Measurements from ENCODE around the gene GALK1. TPM values are rescaled to one million over a fixed set of nuclear protein-coding genes. Genes with fewer than 3 reads are reported as not detected.

GALK1 gene
- total and polyA plus RNA-seq, 2 experiments from 2014 or later = 40.6 to 46.5 TPM

GRCh38 chr17:75806822-75807500, 42.0 kb upstream of the GALK1 start:
- Histone ChIP-seq H3K4me1 (ENCODE audit: insufficient read depth) (peaks cover 19% of the 10 kb centered on the region), H3K4me2 (ENCODE audit: unreplicated experiment) (no peak overlapping the region), H3K9me3 (ENCODE audit: low read depth) (no peaks in the 10 kb centered on the region), H3K9ac (no peak overlapping the region), H3K27ac (no peak overlapping the region), H4K20me1 (ENCODE audit: insufficient read depth) (no peaks in the 10 kb centered on the region), H3K9me2 (ENCODE audit: insufficient read depth) (no peaks in the 10 kb centered on the region), H3K27me3 (replicated peaks; ENCODE audit: insufficient read depth) (no peaks in the 10 kb centered on the region), H3K79me2 (ENCODE audit: insufficient read depth) (peaks cover 42% of the 10 kb centered on the region), H3K36me3 (ENCODE audit: low read depth) (peaks cover 10% of the 10 kb centered on the region; the same call in 1 of the 2 replicates), H3F3A (ENCODE audit: insufficient read depth) (peaks cover 24% of the 10 kb centered on the region), H3K4me3 (no peak overlapping the region), H2AFZ (no peak overlapping the region)
- 79 to 86% methylated on average over 4 of the region's 4 CpGs for WGBS, 2 experiments (ENCODE audit: low coverage in 1 of 2, low lambda C conversion rate in 2 of 2, missing lambda C conversion rate in 2 of 2)
- in situ Hi-C loops (cut with MboI) = no loop called here
- DNase-seq = no peak
- TF ChIP-seq EZH2phosphoT487 (IDR thresholded peaks at IDR 0.05; ENCODE audit: insufficient read depth, low read depth) (no peak), EZH2 (IDR thresholded peaks at IDR 0.05; ENCODE audit: insufficient read depth, poor library complexity, severe bottlenecking) (no peak)

DNA sequence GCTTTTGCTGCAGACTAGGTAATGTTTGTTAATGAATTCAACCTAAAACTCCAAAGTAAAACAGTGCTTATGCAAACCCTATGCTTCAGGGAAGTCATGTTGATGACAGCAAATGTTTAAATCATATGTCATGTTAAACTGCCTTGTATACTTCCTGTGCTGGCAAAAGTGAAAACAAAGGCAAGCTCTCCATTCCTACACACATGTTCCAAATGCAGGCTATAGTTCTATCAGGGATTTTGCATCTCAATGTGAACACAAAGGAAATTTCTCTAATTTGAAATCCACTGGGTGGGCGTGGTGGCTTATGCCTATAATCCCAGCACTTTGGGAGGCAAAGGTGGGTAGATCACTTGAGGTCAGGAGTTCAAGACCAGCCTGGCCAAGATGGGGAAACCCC, 38.9 kb upstream of the GALK1 start:
- H3K27me3 ChIP-seq (replicated peaks; ENCODE audit: insufficient read depth) = no peaks in the 10 kb centered on the region

GRCh38 chr17:75799402-75799801, 34.4 kb upstream of the GALK1 start:
- Histone ChIP-seq H3K9me3 (ENCODE audit: low read depth) (no peaks in the 10 kb centered on the region), H3K4me1 (ENCODE audit: insufficient read depth) (no peaks in the 10 kb centered on the region), H3K4me2 (ENCODE audit: unreplicated experiment) (no peak overlapping the region), H3K36me3 (ENCODE audit: low read depth) (0 out of 2 replicates have a peak, but pooled peaks cover 10% of the 10 kb centered on the region), H2AFZ (no peak overlapping the region), H3K27ac (no peak overlapping the region), H3K4me3 (no peak overlapping the region), H3K79me2 (ENCODE audit: insufficient read depth) (peaks cover 66% of the 10 kb centered on the region), H3K9me2 (ENCODE audit: insufficient read depth) (no peaks in the 10 kb centered on the region), H3K9ac (no peak overlapping the region), H3K27me3 (replicated peaks; ENCODE audit: insufficient read depth) (no peaks in the 10 kb centered on the region), H4K20me1 (ENCODE audit: insufficient read depth) (no peaks in the 10 kb centered on the region), H3F3A (ENCODE audit: insufficient read depth) (no peaks in the 10 kb centered on the region; the same call in 1 of the 2 replicates)
- no peak for DNase-seq
- 80 to 87% methylated on average over 4 of the region's 4 CpGs for WGBS, 2 experiments (ENCODE audit: low coverage in 1 of 2, low lambda C conversion rate in 2 of 2, missing lambda C conversion rate in 2 of 2)
- in situ Hi-C loops (cut with MboI) = no loop called here
- TF ChIP-seq EZH2phosphoT487 (IDR thresholded peaks at IDR 0.05; ENCODE audit: insufficient read depth, low read depth) (no peak), EZH2 (IDR thresholded peaks at IDR 0.05; ENCODE audit: insufficient read depth, poor library complexity, severe bottlenecking) (no peak)

More for the DNA sequence above, 38.9 kb upstream of the GALK1 start:
- Histone ChIP-seq H3K9me2 (ENCODE audit: insufficient read depth) (no peaks in the 10 kb centered on the region), H3K4me3 (no peak overlapping the region), H3K4me1 (ENCODE audit: insufficient read depth) (peaks cover 7% of the 10 kb centered on the region), H4K20me1 (ENCODE audit: insufficient read depth) (no peaks in the 10 kb centered on the region), H3K9me3 (ENCODE audit: low read depth) (no peaks in the 10 kb centered on the region), H3F3A (ENCODE audit: insufficient read depth) (peaks cover 13% of the 10 kb centered on the region), H3K36me3 (ENCODE audit: low read depth) (0 out of 2 replicates have a peak, but pooled peaks cover 3% of the 10 kb centered on the region), H3K9ac (no peak overlapping the region), H3K4me2 (ENCODE audit: unreplicated experiment) (no peak overlapping the region), H3K27ac (no peak overlapping the region), H3K79me2 (ENCODE audit: insufficient read depth) (peaks cover 44% of the 10 kb centered on the region), H2AFZ (no peak overlapping the region)
- WGBS, 2 experiments (ENCODE audit: low coverage in 1 of 2, low lambda C conversion rate in 2 of 2, missing lambda C conversion rate in 2 of 2) = 91% methylated on average over 1 of the region's 1 CpG
- TF ChIP-seq EZH2 (IDR thresholded peaks at IDR 0.05; ENCODE audit: insufficient read depth, poor library complexity, severe bottlenecking) = no peak
- no peak for TF ChIP-seq EZH2phosphoT487 (IDR thresholded peaks at IDR 0.05; ENCODE audit: insufficient read depth, low read depth)
- in situ Hi-C loops (cut with MboI) = no loop called here
- DNase-seq = no peak

- in situ Hi-C loops (cut with MboI) = no loop called here
- Histone ChIP-seq H3K9me3 (ENCODE audit: low read depth) (no peaks in the 10 kb centered on the region), H2AFZ (no peak overlapping the region), H3K27ac (no peak overlapping the region), H3K9ac (no peak overlapping the region), H3K4me3 (no peak overlapping the region), H3K27me3 (replicated peaks; ENCODE audit: insufficient read depth) (no peaks in the 10 kb centered on the region), H3F3A (ENCODE audit: insufficient read depth) (no peaks in the 10 kb centered on the region), H3K4me2 (ENCODE audit: unreplicated experiment) (no peak overlapping the region), H3K9me2 (ENCODE audit: insufficient read depth) (no peaks in the 10 kb centered on the region), H3K4me1 (ENCODE audit: insufficient read depth) (peaks cover 10% of the 10 kb centered on the region; the same call in 1 of the 2 replicates), H3K36me3 (ENCODE audit: low read depth) (0 out of 2 replicates have a peak, but pooled peaks cover 10% of the 10 kb centered on the region), H3K79me2 (ENCODE audit: insufficient read depth) (peaks cover 78% of the 10 kb centered on the region), H4K20me1 (ENCODE audit: insufficient read depth) (no peaks in the 10 kb centered on the region)
- 74 to 80% methylated on average over 8 of the region's 8 CpGs for WGBS, 2 experiments (ENCODE audit: low coverage in 1 of 2, low lambda C conversion rate in 2 of 2, missing lambda C conversion rate in 2 of 2)
- TF ChIP-seq EZH2phosphoT487 (IDR thresholded peaks at IDR 0.05; ENCODE audit: insufficient read depth, low read depth) (no peak), EZH2 (IDR thresholded peaks at IDR 0.05; ENCODE audit: insufficient read depth, poor library complexity, severe bottlenecking) (no peak)
- no peak for DNase-seq
These were observed 31.0 kb upstream of the GALK1 start for GRCh38 chr17:75795820-75796607.

Measured in GM23248 (cell line).